Naive B cell (primary cell): Measurements from ENCODE around the gene HIVEP2. TPM values are rescaled to one million over a fixed set of nuclear protein-coding genes. Genes with fewer than 3 reads are reported as not detected.
A peak's percentile ranks its signal among the peaks of the same experiment; 100 is the strongest.

Source experiments
- ATAC-seq, 2 donors: fragments of 150-1000 bp; cut with Tn5 transposase; 2 replicates each; pipeline ENCODE4 v1.10.0; 2021; ENCODE audit warnings: low read depth in 2 of 2, mild to moderate bottlenecking in 2 of 2, moderate library complexity in 2 of 2
- DNase-seq: peaks from one replicate; pipeline ENCODE4 v3.0.0; 2022
- H3K27ac Mint-ChIP-seq, 6 donors: one replicate each; pipeline ENCODE4 v1.8.0; 2020 to 2022; ENCODE audit warnings: mild to moderate bottlenecking in 6 of 6, mixed read lengths in 6 of 6, moderate library complexity in 5 of 6, inconsistent platforms in 2 of 6
- H3K27me3 Mint-ChIP-seq, 3 donors: one replicate each; pipeline ENCODE4 v1.8.0; 2021 to 2022; ENCODE audit warnings: mixed read lengths in 3 of 3, mild to moderate bottlenecking in 1 of 3
- H3K36me3 Mint-ChIP-seq, 2 donors: one replicate each; pipeline ENCODE4 v1.8.0; 2020 to 2022; ENCODE audit warnings: mixed read lengths in 2 of 2, inconsistent platforms in 1 of 2, mild to moderate bottlenecking in 1 of 2
- H3K4me1 Mint-ChIP-seq, 3 donors: one replicate each; pipeline ENCODE4 v1.8.0; 2020 to 2022; ENCODE audit warnings: mixed read lengths in 3 of 3, inconsistent platforms in 1 of 3, mild to moderate bottlenecking in 1 of 3, moderate library complexity in 1 of 3
- H3K4me3 Mint-ChIP-seq, 8 donors: one replicate each; pipeline ENCODE4 v1.8.0; 2020 to 2022; ENCODE audit warnings: mild to moderate bottlenecking in 8 of 8, mixed read lengths in 8 of 8, moderate library complexity in 8 of 8, inconsistent platforms in 2 of 8
- H3K9me3 Mint-ChIP-seq, 7 donors: one replicate each; pipeline ENCODE4 v1.8.0; 2020 to 2022; ENCODE audit warnings: mixed read lengths in 7 of 7, mild to moderate bottlenecking in 5 of 7, inconsistent platforms in 2 of 7, moderate library complexity in 1 of 7
- polyA plus RNA-seq, 6 donors: library from polyadenylated mRNA; unstranded; fragments of 300-500 nt; fragmentation: Illumina TruSeq; gene quantifications; one replicate each; pipeline ENCODE4 v1.2.3, GENCODE V29; 2021; ENCODE audit warnings: low read depth in 6 of 6

The HIVEP2 gene
- polyA plus RNA-seq, 6 donors from 2014 or later: 2.7 to 10.2 (median 5.4) TPM

DNA sequence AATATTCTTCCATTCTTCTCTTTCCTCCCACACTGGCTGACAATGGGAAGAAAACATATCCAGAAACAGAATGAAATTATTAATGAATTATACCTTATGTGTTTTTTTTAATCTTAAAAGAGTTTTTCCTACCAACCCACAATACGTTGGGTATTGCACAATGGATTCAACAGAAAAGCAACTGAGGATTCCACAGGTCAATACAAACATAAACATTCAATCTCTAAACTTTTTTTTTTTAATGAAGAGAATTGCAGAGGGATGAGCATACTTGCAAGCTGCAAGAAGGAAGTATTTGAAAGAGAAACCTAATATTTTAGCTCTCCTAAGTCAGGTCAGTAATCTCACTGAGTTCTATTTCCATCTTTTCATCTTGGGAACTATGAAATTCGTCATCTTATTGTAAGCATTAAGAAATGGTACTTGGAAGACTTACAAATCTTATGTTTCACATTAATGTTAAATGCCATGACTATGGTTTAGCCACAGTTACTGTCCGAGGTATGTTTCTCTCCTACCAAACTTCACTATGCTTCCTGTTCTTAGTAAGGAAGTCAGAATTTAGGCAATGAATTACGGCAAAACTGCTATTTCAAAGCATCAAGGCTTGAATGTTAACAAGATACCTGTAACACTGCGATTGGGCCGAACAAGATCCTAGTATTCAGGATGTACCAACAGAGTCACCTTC lies 100.8 kb downstream of the HIVEP2 start:
- no peaks in the 10 kb centered on the region for H3K9me3 Mint-ChIP-seq
- ATAC-seq: no peak
- peaks cover 70 to 84% (median 77%) of the 10 kb centered on the region in 3 donors for H3K4me1 Mint-ChIP-seq
- H3K27ac Mint-ChIP-seq: peak overlapping the region; percentile 80 to 98 (median 94)
- H3K4me3 Mint-ChIP-seq: peak overlapping the region; percentile 77 to 91 (median 87)
- H3K36me3 Mint-ChIP-seq: no peaks in the 10 kb centered on the region
- DNase-seq: no peak
- H3K27me3 Mint-ChIP-seq: no peaks in the 10 kb centered on the region

DNA sequence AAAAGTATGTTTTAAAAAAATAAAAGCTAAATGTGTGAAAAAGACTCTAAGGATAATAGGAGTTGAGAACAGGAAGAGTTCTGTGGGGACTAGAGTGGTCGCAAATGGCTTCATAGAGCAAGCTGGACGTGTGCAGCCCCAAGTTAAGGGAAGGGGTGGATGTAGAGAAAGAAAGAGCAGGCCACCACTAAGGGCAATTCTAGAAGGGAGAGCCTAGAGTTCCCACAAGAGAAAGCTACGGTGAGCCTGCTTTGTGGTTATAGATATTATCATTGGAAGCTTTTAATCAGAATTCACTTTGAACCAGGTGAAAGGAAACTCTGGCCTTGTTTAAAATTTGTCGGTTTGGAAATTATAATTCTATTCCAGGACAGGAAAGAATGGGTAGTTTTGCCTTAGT lies 101.6 kb downstream of the HIVEP2 start:
- Mint-ChIP-seq H3K9me3 (no peaks in the 10 kb centered on the region), H3K27me3 (no peaks in the 10 kb centered on the region), H3K27ac (peak overlapping the region; percentile 87 to 97 (median 96)), H3K4me3 (peak overlapping the region; percentile 68 to 91 (median 86)), H3K4me1 (peaks cover 70 to 83% (median 78%) of the 10 kb centered on the region in 3 donors), H3K36me3 (no peaks in the 10 kb centered on the region)
- ATAC-seq (no peak), DNase-seq (no peak)

DNA sequence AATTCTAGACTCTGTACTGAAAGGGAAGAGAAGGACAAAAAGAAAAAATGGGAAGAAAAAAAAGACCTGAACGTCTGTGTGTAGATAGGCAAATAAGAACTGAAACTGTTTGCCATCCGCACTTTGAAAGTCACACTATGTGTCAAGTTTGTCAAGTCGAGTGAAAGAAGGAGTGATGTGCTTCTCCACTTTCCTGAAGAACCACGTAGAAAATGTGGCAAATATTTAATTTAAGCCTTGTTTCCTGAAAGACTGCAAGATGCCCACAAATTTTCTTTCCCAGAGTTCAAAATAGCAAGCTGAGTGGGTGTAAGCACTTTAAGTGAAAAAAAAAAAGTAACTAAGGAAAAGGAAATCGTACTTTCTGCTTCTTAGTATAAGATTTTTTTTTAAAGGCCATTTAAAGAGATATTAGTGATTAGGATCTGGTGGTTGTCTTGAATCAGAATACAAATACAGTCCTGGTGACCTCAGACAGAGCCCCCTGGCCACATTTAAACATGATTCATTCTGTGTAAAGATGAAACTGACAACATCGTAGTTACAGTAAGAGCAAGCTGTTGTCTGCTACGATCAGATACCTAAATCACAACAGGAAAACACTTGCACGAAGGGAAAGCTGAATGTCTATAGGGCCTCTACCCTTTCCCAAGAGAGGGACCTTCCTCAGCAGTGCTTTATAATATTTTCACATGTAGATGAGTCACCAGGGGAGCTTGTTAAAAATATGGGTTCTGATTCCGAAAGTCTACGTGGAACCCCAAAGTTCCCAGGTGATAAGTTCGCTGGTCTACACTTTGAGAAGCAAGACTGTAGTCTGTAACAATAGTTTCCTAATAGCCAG lies 102.3 kb downstream of the HIVEP2 start:
- peak overlapping the region; percentile 68 to 91 (median 86) for H3K4me3 Mint-ChIP-seq
- no peaks in the 10 kb centered on the region for H3K27me3 Mint-ChIP-seq
- peak overlapping the region; percentile 87 to 97 (median 96) for H3K27ac Mint-ChIP-seq
- H3K4me1 Mint-ChIP-seq: peaks cover 66 to 76% (median 74%) of the 10 kb centered on the region in 3 donors
- H3K9me3 Mint-ChIP-seq: no peaks in the 10 kb centered on the region
- no peaks in the 10 kb centered on the region for H3K36me3 Mint-ChIP-seq
- ATAC-seq: peak; percentile 18 to 43
- DNase-seq: no peak

DNA sequence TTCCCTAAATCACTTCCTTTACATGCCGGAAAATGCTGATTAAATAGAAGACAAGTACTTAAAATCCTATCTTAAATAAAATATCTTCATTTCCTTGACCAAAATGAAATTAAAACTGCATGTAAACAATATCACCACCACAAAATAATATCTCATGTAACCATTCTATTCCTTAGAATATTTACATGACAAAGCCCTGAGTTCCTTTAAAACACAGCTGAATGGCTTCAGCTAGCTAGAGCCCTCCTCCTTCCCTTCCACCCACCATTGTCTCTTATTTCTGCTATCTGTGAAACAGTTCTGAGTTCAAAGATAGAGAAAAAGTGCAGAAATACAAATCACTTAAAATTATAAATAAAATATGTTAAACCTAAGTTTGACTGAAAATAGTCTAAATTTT lies 103.1 kb downstream of the HIVEP2 start:
- Mint-ChIP-seq H3K4me3 (peak overlapping the region; percentile 23 to 91 (median 84)), H3K4me1 (peaks cover 62 to 72% (median 70%) of the 10 kb centered on the region in 3 donors), H3K9me3 (no peaks in the 10 kb centered on the region), H3K27me3 (no peaks in the 10 kb centered on the region), H3K27ac (peak overlapping the region; percentile 33 to 97 (median 92)), H3K36me3 (no peaks in the 10 kb centered on the region)
- peak in 1 of 2 donors; percentile 23 for ATAC-seq
- no peak for DNase-seq

DNA sequence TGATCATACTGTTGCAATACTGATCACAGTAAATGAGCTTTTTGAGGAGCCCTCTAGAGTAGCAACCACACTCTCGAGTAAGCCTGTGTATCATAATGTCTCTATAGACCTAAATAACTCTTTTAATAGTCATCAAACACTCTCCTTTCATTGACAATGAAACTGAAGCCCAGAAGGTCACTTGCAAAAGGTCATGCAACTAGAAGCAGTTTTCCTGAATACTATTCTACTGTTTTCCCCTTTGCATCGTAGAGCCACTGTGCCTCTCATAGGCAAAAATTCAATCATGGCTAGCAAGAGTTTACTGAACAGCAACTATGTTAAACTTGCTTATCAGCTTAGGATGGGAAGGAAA lies 105.3 kb downstream of the HIVEP2 start:
- no peaks in the 10 kb centered on the region for H3K9me3 Mint-ChIP-seq
- no peaks in the 10 kb centered on the region for H3K27me3 Mint-ChIP-seq
- H3K4me1 Mint-ChIP-seq: peaks cover 46 to 63% (median 48%) of the 10 kb centered on the region in 3 donors
- peak overlapping the region in 5 of 6 donors; percentile 5 to 84 (median 66) for H3K27ac Mint-ChIP-seq
- ATAC-seq (no peak), DNase-seq (no peak)
- H3K36me3 Mint-ChIP-seq: peaks cover 0 to 5% of the 10 kb centered on the region in 2 donors
- peak overlapping the region in 5 of 8 donors; percentile 16 to 81 (median 63) for H3K4me3 Mint-ChIP-seq

DNA sequence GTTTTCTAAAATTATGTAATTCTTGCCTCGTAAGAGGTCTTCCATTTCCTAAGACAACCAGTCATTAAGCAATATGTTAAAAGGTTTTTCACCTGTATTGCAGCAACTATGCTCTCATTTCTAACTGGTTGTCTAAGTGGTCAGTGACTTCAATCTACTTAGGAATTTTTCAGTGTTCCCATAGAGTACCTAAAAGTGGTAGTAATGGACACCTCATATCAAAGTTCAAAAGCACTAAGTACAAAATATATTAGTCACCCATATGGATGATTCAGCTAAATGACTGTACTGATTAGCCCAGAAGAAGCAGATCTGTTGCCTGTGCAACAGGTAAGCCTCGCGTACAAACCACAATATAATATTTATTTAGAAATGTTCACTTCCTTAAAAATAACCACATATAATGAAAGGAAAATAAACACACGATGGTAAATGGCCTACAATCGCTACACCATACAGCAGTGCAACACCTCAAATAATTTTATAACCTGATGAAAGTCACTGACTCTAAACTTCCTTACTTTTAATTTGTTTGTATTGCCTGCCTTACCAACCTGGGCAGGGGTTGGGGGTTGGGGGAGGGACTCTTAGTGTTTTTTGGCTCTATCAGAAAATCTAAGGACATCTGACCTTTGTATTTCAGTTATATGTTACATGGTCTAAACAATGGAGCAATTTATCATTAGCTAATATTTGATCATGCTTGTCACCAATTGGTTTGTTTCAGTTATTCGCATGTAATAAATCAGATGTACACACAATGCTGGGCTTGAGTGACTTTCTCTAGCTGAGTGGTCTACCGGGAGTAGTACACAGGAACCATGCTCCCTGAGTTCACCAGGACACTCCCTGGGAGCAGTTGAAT lies 105.9 kb downstream of the HIVEP2 start:
- DNase-seq (no peak), ATAC-seq (peak; percentile 13 to 15)
- H3K4me1 Mint-ChIP-seq: peaks cover 41 to 57% (median 42%) of the 10 kb centered on the region in 3 donors
- peak overlapping the region in 5 of 8 donors; percentile 16 to 81 (median 63) for H3K4me3 Mint-ChIP-seq
- no peaks in the 10 kb centered on the region for H3K27me3 Mint-ChIP-seq
- peaks cover 0 to 5% of the 10 kb centered on the region in 2 donors for H3K36me3 Mint-ChIP-seq
- peak overlapping the region; percentile 24 to 86 (median 70) for H3K27ac Mint-ChIP-seq
- H3K9me3 Mint-ChIP-seq: no peaks in the 10 kb centered on the region

DNA sequence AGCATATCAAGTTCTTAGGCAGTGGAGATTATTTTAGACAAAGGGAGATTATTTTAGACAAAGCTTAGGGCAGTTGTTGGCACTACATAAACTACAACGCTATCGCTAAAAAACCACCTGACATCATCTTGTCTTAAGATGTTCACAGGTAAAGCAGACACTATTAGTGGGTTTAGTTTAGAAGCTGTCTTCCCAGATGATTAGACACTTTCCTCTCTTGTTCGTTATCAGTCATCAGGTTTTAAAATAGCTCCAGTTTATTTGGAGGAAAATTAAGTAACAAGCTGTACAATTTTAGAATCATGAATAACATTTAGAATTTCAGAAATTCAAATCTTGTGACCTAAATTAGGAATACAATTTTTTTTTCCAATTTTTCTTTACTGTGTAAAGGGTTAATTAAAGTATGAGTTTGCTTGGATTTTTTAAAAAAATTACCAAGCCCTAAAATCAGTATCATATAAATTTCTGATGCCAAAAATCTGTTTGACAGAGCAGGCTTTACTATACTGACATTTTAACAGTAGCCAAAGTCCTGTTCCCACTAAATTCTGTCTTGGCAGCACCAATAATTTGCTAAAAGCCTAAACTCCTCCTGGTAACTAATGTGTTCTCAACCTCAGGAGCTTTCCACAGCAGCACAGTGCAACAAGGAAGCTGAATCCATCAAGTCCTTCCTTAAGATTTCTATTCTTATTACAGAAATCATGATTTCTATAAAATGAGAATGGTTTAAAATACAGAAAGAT lies 109.0 kb downstream of the HIVEP2 start:
- DNase-seq (no peak), ATAC-seq (no peak)
- H3K9me3 Mint-ChIP-seq: no peaks in the 10 kb centered on the region
- H3K4me1 Mint-ChIP-seq: peaks cover 28 to 57% (median 34%) of the 10 kb centered on the region in 3 donors
- H3K4me3 Mint-ChIP-seq: no peak overlapping the region
- H3K27me3 Mint-ChIP-seq: no peaks in the 10 kb centered on the region
- H3K27ac Mint-ChIP-seq: peak overlapping the region in 1 of 6 donors; percentile 64
- H3K36me3 Mint-ChIP-seq: peaks cover 0 to 5% of the 10 kb centered on the region in 2 donors

DNA sequence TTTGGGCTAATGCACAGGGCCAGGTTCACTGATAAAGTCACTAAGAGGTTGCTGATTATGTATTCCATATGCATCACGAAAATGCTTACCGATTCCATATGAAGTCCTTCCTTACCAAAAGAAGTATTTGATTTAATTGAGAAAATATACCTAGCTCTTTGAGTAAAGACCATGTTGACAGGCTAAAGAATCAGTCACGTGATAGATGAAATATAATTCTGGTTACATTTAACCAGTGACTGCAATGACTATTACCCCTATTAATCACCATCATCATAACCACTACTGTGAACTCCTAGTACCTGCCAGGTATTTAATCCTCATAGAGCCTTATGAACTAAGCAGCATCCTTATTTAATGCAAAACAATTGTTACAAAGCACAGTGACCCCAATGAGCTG lies 110.1 kb downstream of the HIVEP2 start:
- peak overlapping the region in 2 of 6 donors; percentile 17 to 53 for H3K27ac Mint-ChIP-seq

DNA sequence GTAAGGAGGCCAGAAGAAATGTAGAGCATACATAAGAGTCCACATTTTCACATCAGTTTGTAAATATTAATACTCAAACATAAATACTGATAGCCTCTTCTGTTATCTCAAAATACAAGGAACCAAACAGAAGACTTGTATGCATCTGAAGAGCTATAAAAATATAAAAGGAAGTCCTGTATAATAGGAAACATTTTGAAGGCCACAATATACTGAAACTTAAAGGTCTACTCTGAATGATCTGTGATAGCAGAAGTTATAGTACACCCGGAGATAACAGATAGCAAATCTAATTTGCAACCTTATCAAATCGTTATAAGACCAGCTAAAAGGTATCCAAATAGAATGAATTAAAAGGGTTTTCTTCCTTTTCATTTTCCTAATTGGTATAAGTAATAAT lies 111.2 kb downstream of the HIVEP2 start:
- DNase-seq (no peak), ATAC-seq (peak; percentile 50 to 52)
- H3K4me3 Mint-ChIP-seq: peak overlapping the region in 2 of 8 donors; percentile 12 to 57
- H3K9me3 Mint-ChIP-seq: peaks cover 0 to 2% (median 0%) of the 10 kb centered on the region in 7 donors
- peaks cover 5 to 7% of the 10 kb centered on the region in 2 donors for H3K36me3 Mint-ChIP-seq
- no peaks in the 10 kb centered on the region for H3K27me3 Mint-ChIP-seq
- H3K27ac Mint-ChIP-seq: peak overlapping the region in 5 of 6 donors; percentile 54 to 85 (median 72)
- H3K4me1 Mint-ChIP-seq: peaks cover 24 to 61% (median 26%) of the 10 kb centered on the region in 3 donors

More for the DNA sequence above, 110.1 kb downstream of the HIVEP2 start:
- no peak overlapping the region for H3K4me3 Mint-ChIP-seq
- H3K4me1 Mint-ChIP-seq: peaks cover 33 to 66% (median 34%) of the 10 kb centered on the region in 3 donors
- no peak for DNase-seq
- H3K27me3 Mint-ChIP-seq: no peaks in the 10 kb centered on the region
- ATAC-seq: no peak
- H3K9me3 Mint-ChIP-seq: no peaks in the 10 kb centered on the region
- peaks cover 0 to 5% of the 10 kb centered on the region in 2 donors for H3K36me3 Mint-ChIP-seq

DNA sequence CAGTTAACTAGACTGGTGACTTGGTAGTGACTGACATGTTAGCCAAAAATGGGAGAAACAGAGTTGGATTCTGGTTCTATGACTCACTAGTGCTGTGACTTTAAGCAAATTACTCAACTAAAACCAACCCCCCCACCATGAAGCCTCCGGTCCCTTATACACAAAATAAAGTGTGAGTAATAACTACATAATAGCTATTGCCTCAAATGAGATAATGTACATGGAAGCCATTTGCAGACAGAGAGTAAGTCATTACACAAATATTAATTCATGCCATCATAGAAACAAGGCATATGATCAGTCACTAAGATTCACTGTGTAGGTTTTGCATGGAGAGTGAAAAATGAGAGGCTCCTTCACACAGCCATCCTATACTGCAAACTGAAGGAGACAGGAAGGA lies 111.9 kb downstream of the HIVEP2 start:
- Mint-ChIP-seq H3K9me3 (peaks cover 0 to 2% (median 0%) of the 10 kb centered on the region in 7 donors), H3K27ac (peak overlapping the region in 4 of 6 donors; percentile 20 to 65 (median 36)), H3K36me3 (peaks cover 5 to 7% of the 10 kb centered on the region in 2 donors), H3K27me3 (no peaks in the 10 kb centered on the region), H3K4me3 (no peak overlapping the region), H3K4me1 (peaks cover 24 to 59% (median 24%) of the 10 kb centered on the region in 3 donors)
- ATAC-seq (no peak), DNase-seq (no peak)

DNA sequence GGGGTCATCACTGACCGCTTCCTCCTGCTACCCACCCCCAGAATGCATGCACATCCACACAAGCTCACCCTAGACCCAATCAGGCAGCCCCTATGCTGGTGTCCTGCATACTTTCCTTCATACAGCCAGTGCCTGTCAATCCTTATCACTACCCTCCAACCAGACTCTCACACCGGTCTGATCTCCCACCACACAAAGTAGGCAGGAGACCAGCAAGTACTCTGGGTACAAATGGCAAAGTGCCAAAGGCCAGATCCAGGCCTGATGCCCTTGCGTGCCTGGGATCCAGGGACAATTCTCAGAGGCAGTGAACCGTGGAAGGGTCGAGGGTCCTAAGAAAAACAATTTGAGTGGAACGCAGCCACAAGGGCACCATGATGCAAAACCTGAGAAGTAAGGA lies 114.2 kb downstream of the HIVEP2 start:
- Mint-ChIP-seq H3K9me3 (peaks cover 0 to 2% (median 0%) of the 10 kb centered on the region in 7 donors), H3K27ac (peak overlapping the region in 4 of 6 donors; percentile 61 to 69 (median 63)), H3K4me3 (no peak overlapping the region), H3K36me3 (peaks cover 5 to 7% of the 10 kb centered on the region in 2 donors), H3K4me1 (peaks cover 28 to 61% (median 29%) of the 10 kb centered on the region in 3 donors), H3K27me3 (no peaks in the 10 kb centered on the region)
- DNase-seq (no peak), ATAC-seq (no peak)

DNA sequence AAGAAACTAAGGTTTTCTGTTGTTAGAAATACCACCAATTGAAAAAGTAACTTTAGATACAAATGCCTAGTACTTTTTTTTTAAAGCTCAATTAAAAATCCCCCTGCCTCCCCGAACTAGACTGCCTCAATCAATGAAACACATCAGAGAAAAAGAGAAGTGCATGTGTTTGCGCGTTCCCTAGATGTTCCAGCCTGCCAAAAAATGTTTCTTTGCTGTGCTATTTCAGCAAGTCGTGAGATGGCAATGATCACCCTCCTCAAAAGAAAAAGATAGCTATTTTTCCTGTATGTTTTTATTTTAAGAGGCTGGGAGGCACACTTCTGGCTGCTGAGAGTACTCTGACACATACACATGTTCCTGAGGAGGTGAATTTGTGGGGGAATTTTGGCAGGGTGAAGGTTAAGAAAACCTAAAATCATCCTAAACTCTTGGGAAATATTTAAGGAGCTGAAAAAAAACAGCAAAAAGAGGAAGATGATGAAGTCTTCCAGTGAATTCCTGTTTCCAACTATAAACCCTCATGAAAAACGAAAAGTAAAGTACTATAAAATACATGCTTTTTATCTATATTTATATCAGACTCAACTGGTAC lies 114.8 kb downstream of the HIVEP2 start:
- peaks cover 0 to 2% (median 0%) of the 10 kb centered on the region in 7 donors for H3K9me3 Mint-ChIP-seq
- no peaks in the 10 kb centered on the region for H3K27me3 Mint-ChIP-seq
- no peak for ATAC-seq
- peaks cover 0 to 7% of the 10 kb centered on the region in 2 donors for H3K36me3 Mint-ChIP-seq
- H3K4me3 Mint-ChIP-seq: no peak overlapping the region
- peak overlapping the region in 2 of 6 donors; percentile 61 to 65 for H3K27ac Mint-ChIP-seq
- H3K4me1 Mint-ChIP-seq: peaks cover 28 to 55% (median 29%) of the 10 kb centered on the region in 3 donors
- no peak for DNase-seq
